PC-3 (cell line): Measurements from ENCODE around the gene EIF4G3. TPM values are rescaled to one million over a fixed set of nuclear protein-coding genes. Genes with fewer than 3 reads are reported as not detected.

Source experiments
- ATAC-seq: fragments of 200-7000 bp; cut with Tn5 transposase; 2 replicates; pipeline ENCODE4 v1.9.1; 2020; ENCODE audit warnings: mild to moderate bottlenecking, moderate library complexity
- BruUV-seq: library from RNA; stranded (reverse); fragments of 400-500 nt; replicated peaks from 2 replicates; lab custom pipeline; 2021; lab: Mats Ljungman, UMichigan
- CTCF ChIA-PET: fragments of 300-600 bp; sonication (Branson Sonifier 250); formaldehyde crosslinking; loops from one replicate; lab custom pipeline; 2022; ENCODE audit warnings: antibody characterized with exemption; lab: Charles Lee
- POLR2A ChIA-PET: fragments of 300-600 bp; sonication (Branson Sonifier 250); formaldehyde crosslinking; loops from one replicate; lab custom pipeline; 2022; ENCODE audit warnings: antibody characterized with exemption; ENCODE audit not compliant: unreplicated experiment; lab: Charles Lee
- DNase-seq: peaks from one replicate; pipeline ENCODE4 v3.0.0-alpha.2; 2015
- H2AFZ ChIP-seq: fragments of 300-600 bp; sonication (generic); 2 replicates; pipeline ENCODE4 v1.6.0; 2016; ENCODE audit warnings: antibody characterized with exemption, low read length
- H3F3A ChIP-seq: fragments of 300-600 bp; sonication (generic); one replicate; pipeline ENCODE4 v1.6.0; 2017; ENCODE audit warnings: antibody characterized with exemption, low read length, control low read depth, mild to moderate bottlenecking; ENCODE audit not compliant: unreplicated experiment
- H3K27ac ChIP-seq: fragments of 300-600 bp; sonication (generic); 2 replicates; pipeline ENCODE4 v1.5.1; 2016; ENCODE audit warnings: mild to moderate bottlenecking, low read length
- H3K27me3 ChIP-seq: fragments of 300-600 bp; sonication (generic); 2 replicates; pipeline ENCODE4 v1.6.1; 2016; ENCODE audit warnings: low read length, mixed read lengths
- H3K36me3 ChIP-seq: fragments of 300-600 bp; sonication (generic); 2 replicates; pipeline ENCODE4 v1.6.1; 2016; ENCODE audit warnings: low read depth, mixed run types, low read length, mixed read lengths
- H3K4me1 ChIP-seq: fragments of 300-600 bp; sonication (generic); 2 replicates; pipeline ENCODE4 v1.5.1; 2016; ENCODE audit warnings: low read length; ENCODE audit not compliant: insufficient read depth
- H3K4me2 ChIP-seq: fragments of 300-600 bp; sonication (generic); 2 replicates; pipeline ENCODE4 v1.6.0; 2016; ENCODE audit warnings: low read length
- H3K4me3 ChIP-seq: fragments of 300-600 bp; sonication (generic); 2 replicates; pipeline ENCODE4 v1.5.1; 2016; ENCODE audit warnings: mild to moderate bottlenecking, low read length, mixed read lengths
- H3K79me2 ChIP-seq: fragments of 300-600 bp; sonication (generic); 2 replicates; pipeline ENCODE4 v1.6.1; 2017; ENCODE audit warnings: low read length, mixed read lengths
- H3K9ac ChIP-seq: fragments of 300-600 bp; sonication (generic); 2 replicates; pipeline ENCODE4 v1.6.0; 2016; ENCODE audit warnings: mild to moderate bottlenecking, low read length
- H3K9me2 ChIP-seq: fragments of 300-600 bp; sonication (generic); replicated peaks from 2 replicates; pipeline ENCODE4 v1.6.1; 2016; ENCODE audit warnings: mixed run types, low read length, mixed read lengths
- H3K9me3 ChIP-seq: fragments of 300-600 bp; sonication (generic); 2 replicates; pipeline ENCODE4 v1.6.1; 2016; ENCODE audit warnings: low read length, mixed read lengths
- H4K20me1 ChIP-seq: fragments of 300-600 bp; sonication (generic); 2 replicates; pipeline ENCODE4 v1.6.1; 2016; ENCODE audit warnings: low read length, mixed read lengths
- EZH2 ChIP-seq: fragments of 300-600 bp; sonication (generic); IDR thresholded peaks from one replicate; pipeline ENCODE4 v1.6.1; 2017; ENCODE audit warnings: antibody characterized with exemption, mild to moderate bottlenecking, low read length; ENCODE audit not compliant: unreplicated experiment
- EZH2phosphoT487 ChIP-seq: fragments of 300-600 bp; sonication (generic); IDR thresholded peaks from 2 replicates; pipeline ENCODE4 v1.6.1; 2018; ENCODE audit warnings: mild to moderate bottlenecking, antibody characterized with exemption, low read length, borderline replicate concordance
- intact Hi-C: fragments of 100-400 bp; cut with micrococcal nuclease; formaldehyde crosslinking; loops from 2 replicates; pipeline ENCODE4 v1.9.0; 2023
- total RNA-seq: library from RNA; depleted of rRNA; stranded (reverse); fragments of >200 nt; gene quantifications from 2 replicates; pipeline ENCODE4 v1.2.3, GENCODE V29; 2014
- TF ChIP-seq, protein P1 (sequence below): fragments of 300-600 bp; sonication (generic); conservative IDR thresholded peaks from 2 replicates; pipeline ENCODE4 v1.5.1; 2017; ENCODE audit warnings: antibody characterized with exemption, low read depth, mild to moderate bottlenecking, low read length

EIF4G3 gene
- total RNA-seq, 1 experiment from 2014 or later = 16.9 TPM

- Histone ChIP-seq H3K4me1 (no peaks in the 10 kb centered on the region), H3F3A (no peaks in the 10 kb centered on the region), H3K9ac (no peak overlapping the region), H3K27ac (no peak overlapping the region), H3K4me3 (no peak overlapping the region), H3K9me2 (no peaks in the 10 kb centered on the region), H3K36me3 (no peaks in the 10 kb centered on the region), H3K27me3 (no peaks in the 10 kb centered on the region), H3K79me2 (no peaks in the 10 kb centered on the region), H2AFZ (no peak overlapping the region), H4K20me1 (no peaks in the 10 kb centered on the region), H3K9me3 (no peaks in the 10 kb centered on the region), H3K4me2 (no peak overlapping the region)
- ChIA-PET CTCF (no interaction called here), POLR2A (no interaction called here)
- no TSS peak for BruUV-seq
- no peak for TF ChIP-seq EZH2
- no peak for TF ChIP-seq EZH2phosphoT487
- TF ChIP-seq, protein P1, sequence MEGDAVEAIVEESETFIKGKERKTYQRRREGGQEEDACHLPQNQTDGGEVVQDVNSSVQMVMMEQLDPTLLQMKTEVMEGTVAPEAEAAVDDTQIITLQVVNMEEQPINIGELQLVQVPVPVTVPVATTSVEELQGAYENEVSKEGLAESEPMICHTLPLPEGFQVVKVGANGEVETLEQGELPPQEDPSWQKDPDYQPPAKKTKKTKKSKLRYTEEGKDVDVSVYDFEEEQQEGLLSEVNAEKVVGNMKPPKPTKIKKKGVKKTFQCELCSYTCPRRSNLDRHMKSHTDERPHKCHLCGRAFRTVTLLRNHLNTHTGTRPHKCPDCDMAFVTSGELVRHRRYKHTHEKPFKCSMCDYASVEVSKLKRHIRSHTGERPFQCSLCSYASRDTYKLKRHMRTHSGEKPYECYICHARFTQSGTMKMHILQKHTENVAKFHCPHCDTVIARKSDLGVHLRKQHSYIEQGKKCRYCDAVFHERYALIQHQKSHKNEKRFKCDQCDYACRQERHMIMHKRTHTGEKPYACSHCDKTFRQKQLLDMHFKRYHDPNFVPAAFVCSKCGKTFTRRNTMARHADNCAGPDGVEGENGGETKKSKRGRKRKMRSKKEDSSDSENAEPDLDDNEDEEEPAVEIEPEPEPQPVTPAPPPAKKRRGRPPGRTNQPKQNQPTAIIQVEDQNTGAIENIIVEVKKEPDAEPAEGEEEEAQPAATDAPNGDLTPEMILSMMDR = no peak
- ATAC-seq = no peak
- no peak for DNase-seq
- intact Hi-C loops = loop anchor here (10.0 kb wide), 1 partner anchor 60 kb away; the partner anchor contains the start of gene EIF4G3
These were observed 62.3 kb downstream of the EIF4G3 start for GRCh38 chr1:21114431-21114830.

DNA sequence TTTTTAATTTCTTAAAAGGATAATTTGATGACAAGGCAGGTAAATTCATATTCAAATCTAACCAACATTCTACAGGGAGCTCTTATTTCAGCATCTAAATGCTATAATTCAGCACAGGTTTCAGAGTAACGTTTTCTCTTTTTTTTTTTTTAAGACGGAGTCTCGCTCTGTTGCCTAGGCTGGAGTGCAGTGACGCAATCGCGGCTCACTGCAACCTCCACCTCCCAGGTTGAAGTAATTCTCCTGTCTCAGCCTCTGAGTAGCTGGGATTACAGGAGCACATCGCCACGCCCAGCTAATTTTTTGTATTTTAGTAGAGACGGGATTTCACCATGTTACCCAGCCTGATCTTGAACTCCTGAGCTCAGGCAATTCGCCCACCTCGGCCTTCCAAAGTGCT lies 66.5 kb downstream of the EIF4G3 start:
- Histone ChIP-seq H3K9me3 (no peaks in the 10 kb centered on the region), H3K4me1 (no peaks in the 10 kb centered on the region), H3F3A (no peaks in the 10 kb centered on the region), H3K27me3 (no peaks in the 10 kb centered on the region), H4K20me1 (no peaks in the 10 kb centered on the region), H3K79me2 (no peaks in the 10 kb centered on the region), H3K9ac (no peak overlapping the region), H3K27ac (no peak overlapping the region), H2AFZ (no peak overlapping the region), H3K36me3 (no peaks in the 10 kb centered on the region), H3K9me2 (no peaks in the 10 kb centered on the region), H3K4me2 (no peak overlapping the region), H3K4me3 (no peak overlapping the region)
- ATAC-seq (no peak), DNase-seq (no peak)
- BruUV-seq = no TSS peak
- intact Hi-C loops = loop anchor here (10.0 kb wide), 1 partner anchor 65 kb away; the partner anchor contains the start of gene EIF4G3
- ChIA-PET POLR2A (interaction anchor here (0.5 kb wide), 1 partner anchor 71 kb away, joined by 22 read pairs; no protein-coding TSS in a partner anchor), CTCF (no interaction called here)
- TF ChIP-seq, protein P1 = no peak
- TF ChIP-seq EZH2phosphoT487 = no peak
- TF ChIP-seq EZH2 = no peak

DNA sequence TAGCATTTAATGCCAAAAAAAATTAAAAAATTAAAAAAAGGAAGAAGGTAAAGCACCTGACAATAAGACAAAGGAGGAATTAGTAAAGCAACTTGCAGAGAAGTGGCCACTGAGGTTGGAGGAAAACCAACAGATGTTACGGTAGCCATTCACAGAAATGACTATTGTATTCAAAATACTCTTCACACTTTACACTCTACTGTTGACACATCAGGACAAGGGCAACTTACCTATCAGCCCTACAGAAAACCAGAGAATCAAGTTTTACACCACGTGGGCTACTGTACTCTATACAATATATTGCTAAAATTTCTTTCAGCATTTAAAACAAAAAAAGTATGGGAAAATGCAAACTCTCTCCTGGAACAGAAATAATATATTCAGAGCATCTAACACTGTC lies 70.0 kb downstream of the EIF4G3 start:
- intact Hi-C loops = loop anchor here (10.0 kb wide), 1 partner anchor 62 kb away; no protein-coding TSS in a partner anchor
- Histone ChIP-seq H3F3A (no peaks in the 10 kb centered on the region), H3K36me3 (no peaks in the 10 kb centered on the region), H3K9me3 (no peaks in the 10 kb centered on the region), H4K20me1 (no peaks in the 10 kb centered on the region), H3K27ac (no peak overlapping the region), H3K4me3 (no peak overlapping the region), H3K9me2 (no peaks in the 10 kb centered on the region), H3K4me2 (no peak overlapping the region), H3K9ac (no peak overlapping the region), H3K79me2 (no peaks in the 10 kb centered on the region), H3K4me1 (no peaks in the 10 kb centered on the region), H2AFZ (no peak overlapping the region), H3K27me3 (no peaks in the 10 kb centered on the region)
- POLR2A ChIA-PET = no interaction called here
- BruUV-seq = no TSS peak
- TF ChIP-seq, protein P1 = no peak
- TF ChIP-seq EZH2phosphoT487 (no peak), EZH2 (no peak)
- CTCF ChIA-PET = no interaction called here
- ATAC-seq (no peak), DNase-seq (no peak)
